ENCODE measurements around the gene MEGF6.

Gene MEGF6

GRCh38 chr1:3483380-3483779 lies 127.9 kb downstream of the MEGF6 start:
- no peaks in the 10 kb centered on the region for H3K4me1 ChIP-seq (ENCODE audit: low read length)
- H3K9ac ChIP-seq (ENCODE audit: low read length): no peak overlapping the region
- no peaks in the 10 kb centered on the region for H3K79me2 ChIP-seq (ENCODE audit: low read length)
- no peak for TF ChIP-seq EZH2phosphoT487 (IDR thresholded peaks at IDR 0.05; ENCODE audit: low read depth)
- no peaks in the 10 kb centered on the region for H4K20me1 ChIP-seq (ENCODE audit: insufficient read depth, low read length)
- no peaks in the 10 kb centered on the region for H3K36me3 ChIP-seq (replicated peaks; ENCODE audit: low read depth, low read length)
- peaks cover 6% of the 10 kb centered on the region; the same call in 1 of the 2 replicates for H3K27me3 ChIP-seq (ENCODE audit: low read depth, low read length)
- no peaks in the 10 kb centered on the region for H3K9me3 ChIP-seq (ENCODE audit: insufficient read depth, low read length)
- no peak overlapping the region for H3K4me2 ChIP-seq (ENCODE audit: low read length)
- H3K4me3 ChIP-seq (ENCODE audit: low read length): no peak overlapping the region
- no peak overlapping the region for H2AFZ ChIP-seq (ENCODE audit: low read depth, low read length)
- no peak overlapping the region for H3K27ac ChIP-seq (ENCODE audit: low read length)

- Histone ChIP-seq H3K36me3 (replicated peaks; ENCODE audit: low read depth, low read length) (no peaks in the 10 kb centered on the region), H3K9ac (ENCODE audit: low read length) (no peak overlapping the region), H4K20me1 (ENCODE audit: insufficient read depth, low read length) (no peaks in the 10 kb centered on the region), H3K27ac (ENCODE audit: low read length) (no peak overlapping the region), H3K4me3 (ENCODE audit: low read length) (no peak overlapping the region), H2AFZ (ENCODE audit: low read depth, low read length) (no peak overlapping the region), H3K4me2 (ENCODE audit: low read length) (0 out of 2 replicates have a peak overlapping the region, but pooled peaks have one; percentile 28), H3K79me2 (ENCODE audit: low read length) (no peaks in the 10 kb centered on the region), H3K9me3 (ENCODE audit: insufficient read depth, low read length) (no peaks in the 10 kb centered on the region), H3K4me1 (ENCODE audit: low read length) (no peaks in the 10 kb centered on the region), H3K27me3 (ENCODE audit: low read depth, low read length) (peaks cover 3% of the 10 kb centered on the region; the same call in 1 of the 2 replicates)
- TF ChIP-seq CTCF (IDR thresholded peaks at IDR 0.05; ENCODE audit: low read depth, low read length): peak; percentile 34
- no peak for TF ChIP-seq EZH2phosphoT487 (IDR thresholded peaks at IDR 0.05; ENCODE audit: low read depth)
Observed at GRCh38 chr1:3482378-3482849, 128.9 kb downstream of the MEGF6 start.

GRCh38 chr1:3481836-3482375 lies 129.4 kb downstream of the MEGF6 start:
- H3K79me2 ChIP-seq (ENCODE audit: low read length): no peaks in the 10 kb centered on the region
- peaks cover 3% of the 10 kb centered on the region; the same call in 1 of the 2 replicates for H3K27me3 ChIP-seq (ENCODE audit: low read depth, low read length)
- no peak overlapping the region for H2AFZ ChIP-seq (ENCODE audit: low read depth, low read length)
- H3K9me3 ChIP-seq (ENCODE audit: insufficient read depth, low read length): no peaks in the 10 kb centered on the region
- no peaks in the 10 kb centered on the region for H3K4me1 ChIP-seq (ENCODE audit: low read length)
- H3K4me2 ChIP-seq (ENCODE audit: low read length): no peak overlapping the region
- no peak overlapping the region for H3K4me3 ChIP-seq (ENCODE audit: low read length)
- H4K20me1 ChIP-seq (ENCODE audit: insufficient read depth, low read length): no peaks in the 10 kb centered on the region
- no peak overlapping the region for H3K9ac ChIP-seq (ENCODE audit: low read length)
- no peak overlapping the region for H3K27ac ChIP-seq (ENCODE audit: low read length)
- no peaks in the 10 kb centered on the region for H3K36me3 ChIP-seq (replicated peaks; ENCODE audit: low read depth, low read length)
- no peak for TF ChIP-seq CTCF (IDR thresholded peaks at IDR 0.05; ENCODE audit: low read depth, low read length)
- no peak for TF ChIP-seq EZH2phosphoT487 (IDR thresholded peaks at IDR 0.05; ENCODE audit: low read depth)

- Histone ChIP-seq H3K27me3 (ENCODE audit: low read depth, low read length) (peaks cover 3% of the 10 kb centered on the region; the same call in 1 of the 2 replicates), H3K4me1 (ENCODE audit: low read length) (no peaks in the 10 kb centered on the region), H3K4me3 (ENCODE audit: low read length) (no peak overlapping the region), H3K4me2 (ENCODE audit: low read length) (no peak overlapping the region), H2AFZ (ENCODE audit: low read depth, low read length) (no peak overlapping the region), H3K9me3 (ENCODE audit: insufficient read depth, low read length) (no peaks in the 10 kb centered on the region), H3K9ac (ENCODE audit: low read length) (no peak overlapping the region), H4K20me1 (ENCODE audit: insufficient read depth, low read length) (no peaks in the 10 kb centered on the region), H3K27ac (ENCODE audit: low read length) (no peak overlapping the region), H3K36me3 (replicated peaks; ENCODE audit: low read depth, low read length) (no peaks in the 10 kb centered on the region), H3K79me2 (ENCODE audit: low read length) (no peaks in the 10 kb centered on the region)
- TF ChIP-seq CTCF (IDR thresholded peaks at IDR 0.05; ENCODE audit: low read depth, low read length) (no peak), EZH2phosphoT487 (IDR thresholded peaks at IDR 0.05; ENCODE audit: low read depth) (no peak)
Observed at GRCh38 chr1:3481046-3481445, 130.3 kb downstream of the MEGF6 start.

All from OCI-LY3 (cell line).